HT1080 (cell line): ENCODE data around the gene GRID2IP. TPM values are rescaled to one million over a fixed set of nuclear protein-coding genes. Genes with fewer than 3 reads are reported as not detected.
A peak's percentile ranks its signal among the peaks of the same experiment; 100 is the strongest.

Experiments used
- DNase-seq: peaks from one replicate; pipeline ENCODE4 v3.0.0-alpha.2; 2015; ENCODE audit warnings: low read depth
- total RNA-seq: library from RNA; depleted of rRNA; stranded (reverse); fragments of >200 nt; shearing (Covaris generic); gene quantifications from 2 replicates; pipeline ENCODE4 v1.2.3, GENCODE V29; 2014

GRID2IP gene
- total RNA-seq, 1 experiment from 2014 or later, result not detected

DNA sequence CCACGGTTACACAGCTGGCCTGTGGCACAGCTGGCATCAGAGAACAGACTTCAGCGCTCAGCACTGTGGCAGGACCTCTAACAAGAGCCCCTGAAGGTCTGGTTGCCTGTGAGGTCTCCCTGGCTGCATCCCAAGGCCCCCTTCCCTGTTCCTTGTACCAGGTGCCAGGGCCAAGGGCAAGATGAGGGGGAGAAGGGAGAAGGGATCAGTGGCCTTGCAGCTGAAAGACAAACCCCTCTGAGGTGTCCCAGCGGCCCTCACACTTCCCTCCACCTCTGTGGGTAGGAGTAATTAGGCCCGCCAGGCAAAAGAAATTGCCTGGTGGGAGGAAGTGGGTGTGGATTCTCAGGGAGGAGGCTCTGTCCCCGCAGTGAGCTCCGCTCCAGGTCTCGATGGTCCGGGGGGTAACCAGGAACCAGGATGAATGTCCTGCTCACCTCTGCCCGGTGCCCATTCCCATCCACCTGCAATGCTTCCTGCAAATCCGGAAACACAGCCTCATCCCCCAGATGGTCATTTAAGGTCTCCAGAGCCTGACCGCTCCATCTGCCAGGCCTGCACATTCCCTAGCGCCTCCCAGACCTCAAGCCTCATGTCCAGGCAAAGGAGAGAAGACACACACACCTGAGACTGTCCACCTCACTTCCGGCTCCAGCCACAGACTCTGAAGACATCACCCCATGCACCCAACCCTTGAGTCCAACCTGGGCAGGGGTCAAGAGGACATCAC is 22.7 kb downstream of the GRID2IP start:
- DNase-seq, result no peak

DNA sequence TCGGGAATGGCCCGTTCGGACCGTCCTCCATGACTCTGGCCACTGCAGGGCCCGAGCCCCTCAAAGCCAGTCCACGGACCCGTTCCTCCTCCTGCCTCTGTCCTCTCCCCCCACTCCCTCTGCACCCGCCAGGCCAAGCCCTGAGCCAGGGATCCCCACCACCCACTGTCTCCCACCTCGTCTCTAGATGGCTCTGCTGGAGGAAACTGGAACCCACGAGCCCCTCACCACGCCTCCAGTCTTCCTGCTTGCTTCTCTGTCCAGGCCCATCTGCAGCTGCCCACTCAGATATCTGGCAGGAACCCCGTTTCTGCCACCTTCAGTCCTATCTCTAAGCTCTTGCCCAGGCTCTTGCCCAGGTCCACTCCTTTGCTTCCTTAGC is 24.3 kb downstream of the GRID2IP start:
- DNase-seq, result no peak

DNA sequence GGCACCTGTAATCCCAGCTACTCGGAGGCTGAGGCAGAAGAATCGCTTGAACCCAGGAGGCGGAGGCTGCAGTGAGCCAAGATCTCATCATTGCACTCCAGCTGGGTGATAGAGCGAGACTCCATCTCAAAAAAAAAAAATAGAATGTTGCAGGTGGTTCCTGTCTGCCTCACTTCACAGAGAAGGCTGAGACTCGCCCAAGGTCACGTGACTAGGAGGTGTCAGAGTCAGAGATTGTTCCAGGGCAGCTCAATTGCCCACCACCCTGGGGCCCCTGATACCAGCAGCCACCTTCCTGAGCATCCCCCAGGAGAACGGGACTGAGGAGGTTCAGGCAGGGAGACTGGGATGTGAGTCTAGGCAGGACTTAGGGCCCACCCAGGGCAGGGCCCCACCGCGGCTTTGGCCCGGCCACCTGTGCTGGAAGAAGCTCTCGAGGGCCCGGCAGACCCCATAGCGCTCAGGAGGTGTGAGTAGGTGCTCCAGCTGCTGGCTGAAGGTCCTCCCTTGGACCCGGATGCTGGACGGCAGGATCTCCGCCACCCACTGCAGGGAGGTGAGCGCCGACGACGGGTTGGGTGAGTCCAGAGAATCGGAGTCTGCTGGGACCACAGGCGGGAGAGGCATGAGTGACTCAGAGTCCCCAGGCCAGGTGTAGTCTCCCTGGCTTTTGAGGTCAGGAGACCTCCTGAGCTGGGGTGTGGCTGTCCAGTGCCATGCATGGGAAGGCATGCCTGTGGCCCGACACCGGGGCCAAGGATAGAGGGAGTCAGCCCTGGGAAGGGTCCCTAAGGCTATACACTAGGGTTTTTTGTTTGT is 30.9 kb downstream of the GRID2IP start:
- DNase-seq, result no peak

DNA sequence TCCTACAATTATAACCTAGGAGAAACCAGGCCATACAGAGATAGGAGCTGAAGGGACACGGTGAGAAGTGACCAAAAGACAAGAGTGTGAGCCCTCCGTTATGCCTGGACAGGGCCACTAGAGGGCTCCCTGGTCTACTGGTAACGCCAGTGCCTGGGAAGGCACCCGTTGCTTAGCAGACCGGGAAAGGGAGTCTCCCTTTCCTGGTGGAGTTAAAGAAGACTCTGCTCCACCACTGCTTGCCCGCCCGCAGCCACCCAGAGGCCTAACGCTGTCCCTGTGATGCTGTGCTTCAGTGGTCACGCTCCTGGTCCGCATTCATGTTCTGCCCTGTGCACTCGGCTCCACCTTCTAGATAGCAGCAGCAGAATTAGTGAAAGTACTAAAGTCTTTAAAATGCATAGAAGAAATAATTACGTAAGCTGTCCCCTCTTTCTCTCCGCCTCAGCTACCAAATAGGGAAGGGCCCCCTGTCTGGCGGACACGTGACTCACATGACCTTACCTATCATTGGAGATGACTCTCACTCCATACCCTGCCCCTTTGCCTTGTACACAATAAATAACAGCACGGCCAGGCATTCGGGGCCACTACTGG is 34.8 kb downstream of the GRID2IP start:
- DNase-seq, result peak; percentile 64

DNA sequence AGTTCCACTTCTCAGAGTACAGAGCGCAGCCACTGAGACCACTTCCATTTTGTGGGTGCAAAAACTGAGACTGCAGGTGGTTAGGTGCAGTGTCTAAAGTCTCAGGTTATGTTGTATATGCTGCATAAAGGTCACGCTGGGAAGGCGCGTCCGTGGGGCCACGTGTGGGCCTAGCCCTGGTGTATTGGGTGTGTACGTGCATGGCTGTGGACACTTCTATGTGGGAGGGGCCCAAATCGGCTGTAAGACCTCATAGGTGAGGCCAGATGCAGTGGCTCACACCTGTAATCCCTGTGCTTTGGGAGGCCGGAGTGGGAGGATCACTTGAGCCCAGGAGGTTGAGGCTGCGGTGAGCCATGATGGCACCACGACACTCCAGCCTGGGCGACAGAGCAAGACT is 37.7 kb downstream of the GRID2IP start:
- DNase-seq, result no peak

DNA sequence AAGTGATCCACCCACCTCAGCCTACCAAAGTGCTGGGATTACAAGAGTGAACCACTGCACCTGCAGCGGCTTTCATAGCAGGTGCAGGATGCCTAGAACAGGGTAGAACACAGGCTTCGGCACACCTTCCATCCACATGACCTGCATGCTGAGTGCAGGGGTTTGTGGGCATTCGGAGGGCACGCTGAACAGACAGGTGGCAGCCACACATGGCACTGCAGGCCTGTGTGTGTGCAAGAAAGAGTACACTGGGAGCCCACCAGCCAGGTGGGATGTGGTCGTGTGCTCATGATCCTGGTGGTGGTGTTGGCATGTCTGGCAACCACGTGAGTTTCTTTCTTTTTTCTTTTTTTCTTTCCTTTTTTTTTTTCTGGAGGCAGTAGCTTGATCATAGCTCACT is 38.4 kb downstream of the GRID2IP start:
- DNase-seq, result no peak

DNA sequence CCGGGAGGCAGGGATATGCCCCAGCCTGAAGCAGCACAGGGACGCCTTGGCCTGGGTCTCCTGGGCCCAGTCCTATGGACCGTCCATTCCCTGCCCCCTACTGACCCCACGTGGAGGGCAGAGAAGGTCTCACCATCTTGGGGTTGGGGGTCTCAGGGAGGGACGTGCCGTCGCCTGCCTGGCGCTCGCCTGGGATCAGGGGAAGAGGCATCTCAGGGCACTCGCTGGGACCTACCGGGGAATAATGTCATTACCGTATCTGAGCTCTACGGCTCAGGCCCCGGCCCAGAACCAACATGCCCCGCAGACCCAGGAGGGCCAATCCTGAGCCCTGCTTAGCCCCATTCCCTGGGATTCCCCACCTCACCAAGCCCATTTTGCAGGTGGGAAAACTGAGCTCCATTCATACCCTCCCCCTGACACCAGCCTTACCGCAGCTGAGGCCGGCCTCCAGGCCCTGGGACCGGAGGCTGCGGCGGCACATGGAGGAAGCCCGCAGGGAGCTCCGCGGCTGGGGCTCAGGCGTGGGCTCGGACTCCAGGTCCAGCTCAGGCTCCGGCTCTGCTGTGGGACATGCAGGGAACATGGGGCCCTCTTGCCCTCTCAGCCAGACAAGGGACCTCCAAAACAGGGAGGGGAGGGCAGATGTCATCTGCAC is 40.7 kb downstream of the GRID2IP start:
- DNase-seq, result no peak

DNA sequence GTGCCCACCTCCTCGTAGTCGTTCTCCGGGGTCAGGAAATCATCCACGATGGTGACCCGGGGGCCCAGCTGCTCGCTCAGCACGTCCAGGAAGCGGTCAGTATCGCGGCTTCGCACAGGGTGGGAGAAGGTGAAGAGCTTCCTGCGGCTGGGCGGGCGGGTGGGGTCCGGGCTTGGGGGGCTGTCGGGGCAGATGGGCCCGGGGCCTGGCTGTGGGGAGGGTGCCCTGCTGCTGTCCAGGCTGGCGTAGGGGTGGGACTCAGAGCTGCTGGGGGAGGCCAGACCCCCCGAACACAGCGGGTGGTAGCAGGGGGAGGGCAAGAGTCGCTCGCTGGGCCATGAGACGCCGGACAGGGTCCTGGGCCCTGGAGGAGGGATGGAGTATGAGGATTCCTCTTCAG is 42.3 kb downstream of the GRID2IP start:
- DNase-seq, result no peak

DNA sequence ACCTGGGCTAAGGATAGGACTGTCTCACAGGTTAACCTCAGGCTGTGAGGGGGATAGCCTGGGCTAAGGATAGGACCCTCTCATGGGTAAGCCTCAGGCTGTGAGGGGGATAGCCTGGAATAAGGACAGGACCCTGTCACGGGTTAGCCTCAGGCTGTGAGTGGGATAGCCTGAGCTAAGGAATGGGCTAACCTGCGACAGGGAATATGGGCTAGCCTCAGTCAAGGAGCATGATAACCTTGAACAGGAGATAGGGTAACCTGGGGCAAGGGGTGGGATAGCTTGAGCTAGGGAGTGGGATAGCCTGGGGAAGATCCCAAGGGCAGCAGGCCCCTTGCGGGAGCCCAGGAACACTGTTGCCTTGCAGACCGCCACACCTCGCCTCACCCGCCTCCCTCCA is 42.7 kb downstream of the GRID2IP start:
- no peak for DNase-seq

DNA sequence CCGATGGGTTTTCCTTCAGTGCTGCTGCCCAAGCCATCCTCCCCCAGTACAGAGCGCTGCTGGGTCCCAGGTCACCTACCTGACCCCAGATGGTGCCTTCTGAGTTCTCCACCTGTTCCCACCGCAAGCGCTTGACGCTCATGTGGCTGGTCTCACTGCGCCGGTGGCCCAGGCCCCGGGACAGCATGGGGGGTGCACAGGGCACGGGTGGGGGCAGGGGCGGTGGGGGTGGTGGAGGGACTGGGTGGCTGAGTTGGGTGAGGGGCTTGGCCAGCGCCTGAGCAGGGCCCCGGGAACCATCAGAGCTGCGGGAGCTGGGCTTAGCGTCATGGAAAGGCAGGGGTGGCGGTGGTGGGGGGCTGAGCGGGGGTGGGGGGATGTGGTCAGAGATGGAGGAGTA is 43.4 kb downstream of the GRID2IP start:
- DNase-seq, result no peak

DNA sequence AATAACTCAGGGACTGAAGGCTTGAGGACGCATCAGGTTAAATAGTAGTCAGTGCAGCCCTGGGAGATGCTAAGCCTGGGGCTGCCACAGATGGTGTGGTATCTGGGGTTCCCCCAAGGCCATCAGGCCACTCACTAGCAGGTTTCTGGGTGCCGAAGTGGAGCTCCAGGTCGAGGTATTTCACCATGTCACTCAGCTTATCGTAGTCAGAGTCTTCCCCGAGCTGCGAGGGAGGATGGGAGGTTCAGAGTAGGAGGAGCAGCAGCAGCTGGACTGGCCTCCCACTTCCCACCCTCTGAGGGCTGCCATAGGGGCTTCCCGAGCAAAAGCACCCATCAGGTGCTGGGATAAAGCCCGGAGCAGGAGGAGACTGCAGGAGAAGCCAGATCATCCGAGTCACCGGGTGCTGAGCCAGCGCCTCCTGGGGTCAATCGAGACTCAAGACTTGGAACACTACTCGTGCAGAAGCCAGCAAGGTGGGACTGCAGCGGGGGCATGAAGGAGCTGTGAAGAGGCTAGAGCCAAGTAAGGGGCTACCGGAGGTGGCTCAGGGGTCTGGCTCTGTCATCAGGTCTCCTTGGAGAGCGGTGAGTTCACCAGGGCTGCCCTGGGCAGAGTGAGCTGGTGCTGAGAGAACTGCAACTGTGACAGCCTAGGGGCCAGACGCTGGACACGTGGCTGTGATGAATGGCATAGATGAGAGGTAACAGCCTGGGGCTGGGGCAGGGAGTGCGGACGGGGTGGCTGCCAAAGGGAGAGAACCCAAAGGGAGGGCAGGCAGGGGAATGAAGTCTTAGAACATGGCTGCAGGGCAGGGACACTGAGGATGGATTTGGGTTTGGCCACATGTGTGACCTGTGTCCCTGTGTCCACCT is 45.3 kb downstream of the GRID2IP start:
- no peak for DNase-seq

DNA sequence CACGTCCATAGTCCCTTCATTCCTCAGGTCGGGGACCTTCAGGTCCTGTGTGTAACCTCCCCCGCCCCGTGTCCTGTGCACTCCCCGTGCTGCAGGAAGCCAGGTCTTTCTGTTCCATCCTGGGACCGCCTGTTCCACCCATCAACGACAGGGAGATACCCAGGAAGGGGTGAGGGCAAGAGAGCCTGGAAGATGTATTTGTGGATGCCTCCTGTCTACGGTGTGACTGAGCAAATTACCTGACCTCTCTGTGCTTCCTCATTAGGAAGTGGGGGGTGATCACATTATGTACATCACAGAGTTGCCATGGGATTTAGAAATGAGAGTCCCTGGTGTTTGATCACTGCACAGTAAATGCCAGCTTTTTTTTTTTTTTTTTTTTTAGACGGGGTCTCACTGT is 46.3 kb downstream of the GRID2IP start:
- no peak for DNase-seq

DNA sequence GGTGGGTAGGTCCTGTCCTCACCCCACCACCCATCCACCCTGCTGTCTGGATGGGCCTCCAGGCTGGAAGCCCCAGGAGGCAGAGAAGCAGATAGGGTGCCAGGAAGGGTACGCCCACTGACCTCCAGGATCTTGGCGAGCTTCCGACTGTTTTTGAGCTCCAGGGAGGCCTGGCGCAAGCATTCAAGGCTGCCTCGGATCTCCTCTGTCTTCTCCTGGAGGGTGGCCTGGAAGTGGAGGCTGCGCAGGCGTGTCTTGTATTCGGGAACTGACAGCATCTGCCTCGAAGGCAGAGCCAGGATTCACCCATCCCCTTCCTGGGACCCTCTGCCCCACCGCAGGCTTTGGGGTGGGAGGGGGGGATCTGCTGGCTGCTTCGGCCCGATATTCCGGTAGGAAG is 48.4 kb downstream of the GRID2IP start:
- DNase-seq, result no peak

DNA sequence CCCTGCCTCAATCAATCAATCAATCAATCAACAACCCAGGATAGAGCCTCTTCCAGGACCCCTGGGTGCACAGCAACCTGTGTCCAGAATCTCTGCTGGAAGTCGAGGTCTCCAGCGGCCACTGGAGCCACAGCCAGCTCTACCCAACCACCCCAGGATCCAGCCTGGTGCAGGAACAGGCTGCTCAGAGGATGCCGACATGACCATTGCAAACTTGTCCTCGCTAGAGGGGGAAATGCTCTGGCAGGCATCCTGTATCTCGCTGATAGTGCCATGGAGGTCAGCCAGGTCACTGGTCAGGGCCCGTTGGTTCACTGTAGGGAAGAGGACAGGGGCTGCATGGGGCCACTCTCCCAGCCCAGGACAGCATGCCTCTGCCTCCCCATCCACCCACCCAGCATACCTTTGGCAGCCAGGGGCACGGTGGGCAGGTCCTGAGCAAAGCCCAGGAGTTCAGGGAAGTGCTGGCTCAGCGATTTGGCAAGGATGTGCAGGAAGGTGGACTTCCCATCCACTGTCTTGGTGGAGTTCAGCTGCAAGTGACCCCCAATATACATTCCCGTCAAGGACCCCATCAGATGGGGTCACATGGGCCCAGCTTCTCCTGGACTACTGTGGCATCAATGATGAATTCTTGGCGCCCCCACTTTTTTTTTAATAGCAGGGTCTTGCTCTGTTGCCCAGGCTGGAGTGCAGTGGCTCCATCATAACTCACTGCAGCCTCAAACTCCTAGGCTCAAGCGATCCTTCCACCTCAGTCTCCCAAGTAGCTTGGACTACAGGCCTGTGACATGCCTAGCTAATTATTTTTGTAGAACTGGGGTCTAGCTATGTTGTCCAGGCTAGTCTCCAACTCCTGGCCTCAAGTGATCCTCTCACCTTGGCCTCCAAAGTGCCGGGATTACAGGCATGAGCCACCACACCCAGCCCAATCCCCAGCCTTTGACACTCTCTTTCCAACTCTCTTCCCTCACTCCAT is 49.4 kb downstream of the GRID2IP start:
- DNase-seq, result no peak

DNA sequence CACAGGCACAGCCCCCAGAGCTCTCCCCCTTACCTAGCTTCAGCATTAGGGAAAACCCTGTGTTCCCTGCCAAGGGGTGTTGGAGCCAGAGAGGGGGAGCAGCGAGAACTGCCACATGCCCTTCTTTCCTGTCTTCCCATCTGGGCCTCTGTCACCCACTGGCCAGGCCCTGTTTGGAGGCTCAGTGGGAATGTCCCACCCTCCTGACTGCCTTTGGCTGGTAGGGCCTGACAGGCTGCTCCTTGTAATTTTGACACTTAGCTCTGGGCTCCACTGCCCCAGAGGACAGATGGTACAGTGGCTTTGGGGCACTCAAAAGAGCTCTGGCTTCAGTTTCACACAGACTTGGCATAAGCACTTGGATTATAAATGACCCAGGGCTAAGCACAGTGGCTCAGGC is 50.6 kb downstream of the GRID2IP start:
- DNase-seq, result no peak

DNA sequence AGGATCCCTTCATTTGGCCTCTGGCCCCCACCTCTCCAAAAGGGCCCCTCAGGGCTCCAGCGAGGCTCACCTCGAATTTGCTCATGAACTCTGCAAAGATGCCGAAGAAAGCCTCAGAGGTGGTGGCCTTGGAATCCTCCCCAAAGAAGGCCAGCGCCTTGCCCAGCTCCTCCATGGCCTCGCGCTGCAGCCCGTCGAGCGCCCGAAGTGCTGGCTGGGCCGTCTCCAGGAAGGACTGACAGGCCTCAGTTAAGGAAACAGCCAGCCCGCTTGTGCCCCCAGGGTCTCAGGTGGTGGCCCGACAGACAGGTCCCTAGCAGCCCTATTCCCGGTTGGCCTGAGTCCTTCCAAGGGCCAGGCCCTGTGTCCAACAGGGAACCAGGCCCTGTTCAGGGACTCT is 53.3 kb downstream of the GRID2IP start:
- no peak for DNase-seq

DNA sequence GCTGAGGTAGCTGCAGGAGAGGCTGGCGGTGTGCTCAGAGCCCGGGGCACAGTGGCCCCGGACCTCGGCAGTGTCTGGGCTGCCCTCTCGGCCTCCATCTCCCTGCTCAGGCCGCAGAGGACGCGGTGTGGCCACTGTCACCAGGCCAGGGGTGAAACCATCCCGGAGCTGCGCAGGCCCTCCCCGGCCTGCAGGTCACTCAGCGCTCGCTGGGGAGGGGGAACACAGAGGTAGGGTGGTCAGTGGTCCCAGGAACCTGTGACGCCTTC is 53.7 kb downstream of the GRID2IP start:
- DNase-seq, result no peak

DNA sequence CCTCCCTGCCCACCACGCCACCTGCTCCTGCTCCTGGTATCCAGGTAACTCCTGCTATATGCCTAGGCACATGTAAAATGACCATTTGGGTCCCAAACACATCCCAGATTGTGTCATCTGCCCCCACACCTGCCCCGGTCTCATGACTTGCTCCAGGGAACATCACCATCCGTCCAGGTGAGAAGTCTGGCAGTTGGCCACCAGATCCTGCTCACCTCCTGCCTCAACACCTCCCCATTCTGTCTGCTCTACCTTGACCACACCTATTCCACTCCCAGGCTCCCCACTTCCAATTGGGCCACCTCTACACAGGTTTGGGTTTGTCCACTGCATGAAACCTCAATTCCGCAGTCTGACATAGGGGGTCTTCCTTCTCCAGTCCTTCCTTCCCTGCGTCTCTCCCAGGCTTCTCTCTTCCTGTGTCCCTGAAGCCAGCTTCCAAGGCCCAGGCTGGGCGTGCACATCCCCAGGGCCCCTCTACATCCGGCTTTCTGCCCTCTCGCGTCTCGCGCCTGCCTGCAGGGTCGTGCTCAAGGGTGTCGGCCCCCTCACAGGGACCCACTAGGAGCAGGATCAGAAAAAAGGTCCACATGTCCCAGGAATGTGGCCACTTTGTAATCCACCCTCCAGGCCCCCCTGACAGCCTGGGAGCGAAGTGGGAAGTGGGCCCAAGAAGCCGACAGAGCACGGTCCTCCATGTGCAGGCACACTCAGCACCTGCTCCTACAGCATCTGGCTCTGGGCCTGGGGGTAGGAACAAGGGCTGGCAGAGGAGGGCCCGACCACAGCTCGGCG is 54.2 kb downstream of the GRID2IP start:
- DNase-seq, result no peak

DNA sequence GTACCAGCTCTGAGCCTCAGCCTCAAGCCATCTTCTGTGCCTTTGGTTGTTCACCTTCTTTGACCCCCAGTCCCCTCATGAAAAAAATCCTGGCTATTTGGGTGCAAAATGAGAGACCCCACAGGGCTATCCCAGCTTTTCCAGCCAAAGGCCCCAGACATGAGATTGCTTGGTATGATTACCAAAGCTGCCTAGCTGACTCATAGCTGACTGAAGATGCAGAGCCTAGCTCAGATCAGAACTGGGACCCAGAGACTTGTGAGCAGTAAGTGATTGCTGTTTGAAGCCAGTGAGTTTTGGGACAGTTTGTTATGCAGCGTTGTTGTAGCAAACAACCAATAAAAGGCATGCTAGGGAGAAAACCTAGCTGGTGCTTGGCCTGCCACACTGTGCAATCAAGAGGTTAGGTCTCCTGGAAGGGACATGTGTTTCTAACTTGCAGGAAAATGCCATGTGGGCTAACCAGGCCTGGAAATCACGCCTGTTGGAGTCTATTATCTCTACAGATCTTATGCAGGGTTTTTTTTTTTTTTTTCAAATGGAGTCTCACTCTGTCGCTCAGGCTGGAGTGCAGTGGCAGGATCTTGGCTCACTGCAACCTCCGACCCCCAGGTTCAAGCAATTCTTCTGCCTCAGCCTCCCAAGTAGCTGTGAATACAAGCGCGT is 55.5 kb downstream of the GRID2IP start:
- no peak for DNase-seq
